Measurements from ENCODE around the gene SPINK2.

- TF ChIP-seq CTCF (IDR thresholded peaks at IDR 0.05) (no peak), POLR2A (IDR thresholded peaks at IDR 0.05) (no peak)
These were observed 30.8 kb downstream of the SPINK2 start for GRCh38 chr4:56790691-56791091.

Data from body of pancreas (tissue), 4 donors.